ENCODE data around the gene MYOF.
A peak's percentile ranks its signal among the peaks of the same experiment; 100 is the strongest.
"Not testable (repeated sequence)": the region's sequence is repeated elsewhere in the genome, so short reads cannot be mapped to it uniquely, and the experiment has no call there.

The MYOF gene

GRCh38 chr10:93334901-93335327, 147.2 kb downstream of the MYOF start:
- peak; percentile 64 for DNase-seq

GRCh38 chr10:93334181-93334580, 148.0 kb downstream of the MYOF start:
- DNase-seq = no peak

- DNase-seq = no peak
These were observed 148.7 kb downstream of the MYOF start for GRCh38 chr10:93333278-93333978.

GRCh38 chr10:93330824-93331223, 151.3 kb downstream of the MYOF start:
- no peak for DNase-seq

GRCh38 chr10:93319896-93320295, 162.2 kb downstream of the MYOF start:
- no peak for DNase-seq

GRCh38 chr10:93319096-93319495, 163.0 kb downstream of the MYOF start:
- no peak for DNase-seq

- DNase-seq = no peak
These were observed 166.9 kb downstream of the MYOF start for GRCh38 chr10:93315246-93315645.

GRCh38 chr10:93314656-93315055, 167.5 kb downstream of the MYOF start:
- DNase-seq = not testable (repeated sequence)

GRCh38 chr10:93313798-93314197, 168.3 kb downstream of the MYOF start:
- no peak for DNase-seq

GRCh38 chr10:93309062-93309461, 173.1 kb downstream of the MYOF start:
- no peak for DNase-seq

GRCh38 chr10:93305122-93305521, 177.0 kb downstream of the MYOF start:
- DNase-seq = no peak

- no peak for DNase-seq
These were observed 181.2 kb downstream of the MYOF start for GRCh38 chr10:93300981-93301380.

GRCh38 chr10:93300288-93300917, 181.7 kb downstream of the MYOF start:
- DNase-seq = no peak

GRCh38 chr10:93299606-93300287, 182.4 kb downstream of the MYOF start:
- DNase-seq = no peak

GRCh38 chr10:93299195-93299594, 182.9 kb downstream of the MYOF start:
- no peak for DNase-seq

GRCh38 chr10:93296151-93296550, 186.0 kb downstream of the MYOF start:
- no peak for DNase-seq

- DNase-seq = no peak
These were observed 188.1 kb downstream of the MYOF start for GRCh38 chr10:93293999-93294398.

GRCh38 chr10:93290661-93291354, 191.3 kb downstream of the MYOF start:
- DNase-seq = no peak

- DNase-seq = no peak
These were observed 193.2 kb downstream of the MYOF start for GRCh38 chr10:93288679-93289634.

GRCh38 chr10:93287775-93288174, 194.4 kb downstream of the MYOF start:
- DNase-seq = no peak

- DNase-seq = not testable (repeated sequence)
These were observed 197.9 kb downstream of the MYOF start for GRCh38 chr10:93284246-93284645.

GRCh38 chr10:93281367-93281720, 200.8 kb downstream of the MYOF start:
- no peak for DNase-seq

Data from NCI-H187 treated with DMSO at 0.1 percent for 48 hours (cell line).